ENCODE data around the gene MEGF6.
A peak's percentile ranks its signal among the peaks of the same experiment; 100 is the strongest.

The MEGF6 gene

GRCh38 chr1:3568815-3569435 lies 42.4 kb downstream of the MEGF6 start:
- DNase-seq = no peak

- no peak for DNase-seq
These were observed 44.1 kb downstream of the MEGF6 start for GRCh38 chr1:3566951-3567804.

GRCh38 chr1:3566003-3566885 lies 45.1 kb downstream of the MEGF6 start:
- no peak for DNase-seq

- DNase-seq = peak in 1 of 2 experiments; percentile 7
These were observed 46.1 kb downstream of the MEGF6 start for GRCh38 chr1:3564921-3565831.

GRCh38 chr1:3563610-3564009 lies 47.7 kb downstream of the MEGF6 start:
- no peak for DNase-seq

GRCh38 chr1:3563125-3563524 lies 48.2 kb downstream of the MEGF6 start:
- DNase-seq = no peak

- no peak for DNase-seq
These were observed 48.6 kb downstream of the MEGF6 start for GRCh38 chr1:3562712-3563111.

- DNase-seq = no peak
These were observed 49.6 kb downstream of the MEGF6 start for GRCh38 chr1:3561702-3562101.

GRCh38 chr1:3560981-3561380 lies 50.3 kb downstream of the MEGF6 start:
- no peak for DNase-seq

- DNase-seq = no peak
These were observed 50.9 kb downstream of the MEGF6 start for GRCh38 chr1:3560251-3560871.

GRCh38 chr1:3558036-3558726 lies 53.1 kb downstream of the MEGF6 start:
- DNase-seq = no peak

GRCh38 chr1:3557366-3557765 lies 53.9 kb downstream of the MEGF6 start:
- DNase-seq = no peak

GRCh38 chr1:3556336-3556735 lies 55.0 kb downstream of the MEGF6 start:
- DNase-seq = no peak

- no peak for DNase-seq
These were observed 56.0 kb downstream of the MEGF6 start for GRCh38 chr1:3555131-3555920.

- DNase-seq = no peak
These were observed 57.4 kb downstream of the MEGF6 start for GRCh38 chr1:3553940-3554223.

GRCh38 chr1:3553166-3553939 lies 58.0 kb downstream of the MEGF6 start:
- no peak for DNase-seq

GRCh38 chr1:3552751-3553150 lies 58.6 kb downstream of the MEGF6 start:
- DNase-seq = no peak

GRCh38 chr1:3552176-3552575 lies 59.1 kb downstream of the MEGF6 start:
- DNase-seq = no peak

GRCh38 chr1:3551711-3552110 lies 59.6 kb downstream of the MEGF6 start:
- DNase-seq = no peak

- DNase-seq = no peak
These were observed 60.0 kb downstream of the MEGF6 start for GRCh38 chr1:3551290-3551678.
